ENCODE data around the gene TSEN2. TPM values are rescaled to one million over a fixed set of nuclear protein-coding genes. Genes with fewer than 3 reads are reported as not detected.
A peak's percentile ranks its signal among the peaks of the same experiment; 100 is the strongest.

The TSEN2 gene
- total RNA-seq, 1 donor from 2014 or later = 33.3 TPM

DNA sequence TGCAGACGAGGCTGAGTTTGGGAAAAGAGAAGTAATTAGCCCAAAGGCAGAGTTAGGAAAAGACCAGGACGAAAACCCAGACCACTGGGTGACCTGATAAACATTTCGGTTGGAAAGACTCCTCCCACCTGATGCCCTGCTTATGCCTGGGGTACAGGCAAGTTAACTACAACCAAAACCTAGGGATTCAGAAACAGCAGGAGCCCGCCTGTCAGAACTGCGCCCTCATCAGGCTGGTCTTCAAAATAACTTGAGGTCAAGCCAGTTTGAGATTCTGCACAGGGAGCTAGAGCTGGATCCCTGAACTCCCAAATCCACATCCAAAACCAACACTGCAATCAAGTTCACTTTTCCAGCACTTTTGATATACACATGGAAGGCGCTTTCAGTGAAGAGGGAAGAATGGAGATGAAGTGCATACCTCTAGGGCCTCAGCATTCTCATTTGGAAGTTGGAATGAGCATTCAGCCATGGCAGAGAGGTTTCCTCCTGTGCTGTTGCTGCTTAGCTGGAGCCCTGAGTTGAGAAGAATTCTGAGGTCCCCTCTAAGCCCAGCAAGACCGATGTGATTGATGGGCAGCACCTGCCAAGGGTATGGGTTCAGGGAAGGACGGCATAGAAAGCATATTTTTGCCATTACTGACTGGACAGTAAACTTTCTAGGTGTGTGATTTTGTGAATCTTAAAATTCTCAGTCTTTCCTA, 11.6 kb downstream of the TSEN2 start:
- Mint-ChIP-seq H3K4me1 (ENCODE audit: low read depth) (no peaks in the 10 kb centered on the region), H3K36me3 (ENCODE audit: insufficient read depth) (peaks cover 22% of the 10 kb centered on the region)
- TF ChIP-seq, protein P1, sequence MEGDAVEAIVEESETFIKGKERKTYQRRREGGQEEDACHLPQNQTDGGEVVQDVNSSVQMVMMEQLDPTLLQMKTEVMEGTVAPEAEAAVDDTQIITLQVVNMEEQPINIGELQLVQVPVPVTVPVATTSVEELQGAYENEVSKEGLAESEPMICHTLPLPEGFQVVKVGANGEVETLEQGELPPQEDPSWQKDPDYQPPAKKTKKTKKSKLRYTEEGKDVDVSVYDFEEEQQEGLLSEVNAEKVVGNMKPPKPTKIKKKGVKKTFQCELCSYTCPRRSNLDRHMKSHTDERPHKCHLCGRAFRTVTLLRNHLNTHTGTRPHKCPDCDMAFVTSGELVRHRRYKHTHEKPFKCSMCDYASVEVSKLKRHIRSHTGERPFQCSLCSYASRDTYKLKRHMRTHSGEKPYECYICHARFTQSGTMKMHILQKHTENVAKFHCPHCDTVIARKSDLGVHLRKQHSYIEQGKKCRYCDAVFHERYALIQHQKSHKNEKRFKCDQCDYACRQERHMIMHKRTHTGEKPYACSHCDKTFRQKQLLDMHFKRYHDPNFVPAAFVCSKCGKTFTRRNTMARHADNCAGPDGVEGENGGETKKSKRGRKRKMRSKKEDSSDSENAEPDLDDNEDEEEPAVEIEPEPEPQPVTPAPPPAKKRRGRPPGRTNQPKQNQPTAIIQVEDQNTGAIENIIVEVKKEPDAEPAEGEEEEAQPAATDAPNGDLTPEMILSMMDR (IDR thresholded peaks at IDR 0.05; ENCODE audit: unreplicated experiment) = peak; percentile 32

DNA sequence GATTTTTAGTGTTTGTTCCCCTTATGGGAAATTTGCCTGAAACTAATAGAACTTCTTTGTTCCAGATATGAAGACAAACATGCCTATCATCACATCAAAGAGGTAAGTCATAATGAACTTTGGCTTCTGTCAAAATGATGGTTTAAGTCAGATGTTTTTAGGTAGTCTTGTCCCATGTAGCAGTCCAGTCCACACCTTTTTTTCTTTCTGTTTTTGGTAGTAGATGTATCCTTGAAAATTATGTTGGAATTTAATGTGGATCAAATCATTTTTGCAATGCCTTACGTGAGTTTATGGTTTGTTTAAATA, 12.1 kb downstream of the TSEN2 start:
- H3K4me3 Mint-ChIP-seq (ENCODE audit: low read depth) = no peak overlapping the region
- no peak overlapping the region for H3K27ac Mint-ChIP-seq
- H3K4me1 Mint-ChIP-seq (ENCODE audit: low read depth) = no peaks in the 10 kb centered on the region
- TF ChIP-seq, protein P1 (IDR thresholded peaks at IDR 0.05; ENCODE audit: unreplicated experiment) = no peak
- H3K9me3 Mint-ChIP-seq (ENCODE audit: low read depth) = no peaks in the 10 kb centered on the region
- H3K27me3 Mint-ChIP-seq = no peaks in the 10 kb centered on the region
- peaks cover 20% of the 10 kb centered on the region for H3K36me3 Mint-ChIP-seq (ENCODE audit: insufficient read depth)
- no peak for DNase-seq (ENCODE audit: low spot score, unreplicated experiment)

More for the DNA sequence above, 11.6 kb downstream of the TSEN2 start:
- Mint-ChIP-seq H3K27ac (no peak overlapping the region), H3K27me3 (no peaks in the 10 kb centered on the region), H3K9me3 (ENCODE audit: low read depth) (no peaks in the 10 kb centered on the region), H3K4me3 (ENCODE audit: low read depth) (no peak overlapping the region)
- DNase-seq (ENCODE audit: low spot score, unreplicated experiment) = no peak

DNA sequence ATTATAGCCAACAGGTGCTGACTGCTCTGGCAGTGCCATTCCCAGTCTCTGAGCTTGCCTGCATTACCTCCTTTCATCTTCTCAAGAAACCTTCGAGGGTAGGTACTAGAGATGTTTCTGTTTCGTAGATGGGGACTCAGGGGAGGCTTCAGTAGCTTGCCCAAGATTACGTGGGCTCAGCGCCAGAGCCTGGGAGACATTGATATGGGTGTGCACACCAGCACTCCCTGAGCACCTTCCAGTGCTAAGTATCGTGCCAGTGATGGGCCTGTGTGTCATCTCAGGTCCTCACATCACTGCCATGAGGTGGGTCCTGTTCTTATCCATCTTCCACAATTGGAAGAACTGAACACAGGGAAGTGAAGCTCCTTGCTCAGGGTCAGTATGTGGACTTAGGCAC, 15.2 kb downstream of the TSEN2 start:
- no peak for DNase-seq (ENCODE audit: low spot score, unreplicated experiment)
- H3K36me3 Mint-ChIP-seq (ENCODE audit: insufficient read depth) = peaks cover 24% of the 10 kb centered on the region
- no peaks in the 10 kb centered on the region for H3K27me3 Mint-ChIP-seq

DNA sequence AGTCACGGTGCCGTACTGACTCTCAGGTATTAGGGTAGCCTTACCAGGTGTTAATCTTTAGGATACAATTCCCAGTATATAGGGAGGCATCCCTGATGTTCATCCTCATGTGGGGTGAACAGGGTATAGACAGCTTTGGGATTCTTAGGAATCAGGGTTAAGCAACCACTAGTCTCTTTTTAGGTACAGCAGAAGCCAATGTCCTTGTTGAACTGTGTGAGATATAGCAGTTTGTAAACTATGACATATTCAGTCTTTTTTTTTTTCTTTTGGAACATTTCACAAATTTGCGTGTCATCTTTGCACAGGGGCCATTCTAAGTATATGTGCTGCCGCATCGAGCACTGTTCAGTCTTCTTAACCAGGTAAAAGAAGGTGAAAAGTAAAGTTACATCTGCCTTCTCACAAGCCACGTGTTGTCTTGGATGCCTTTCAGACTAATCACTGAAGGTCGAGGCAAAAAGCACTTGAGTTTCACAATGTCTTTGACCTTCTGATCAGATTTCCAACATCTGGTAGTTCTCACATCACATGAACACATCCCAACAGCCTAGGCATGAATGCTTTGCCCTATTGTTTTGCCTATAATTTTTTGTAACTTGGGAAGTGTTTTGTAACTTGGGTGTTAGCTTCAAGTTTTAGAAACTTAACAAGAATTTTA, 17.2 kb downstream of the TSEN2 start:
- no peak for DNase-seq (ENCODE audit: low spot score, unreplicated experiment)
- no peaks in the 10 kb centered on the region for H3K9me3 Mint-ChIP-seq (ENCODE audit: low read depth)
- no peaks in the 10 kb centered on the region for H3K4me1 Mint-ChIP-seq (ENCODE audit: low read depth)
- H3K4me3 Mint-ChIP-seq (ENCODE audit: low read depth) = no peak overlapping the region
- H3K27me3 Mint-ChIP-seq = no peaks in the 10 kb centered on the region
- peaks cover 30% of the 10 kb centered on the region for H3K36me3 Mint-ChIP-seq (ENCODE audit: insufficient read depth)
- H3K27ac Mint-ChIP-seq = no peak overlapping the region
- TF ChIP-seq, protein P1 (IDR thresholded peaks at IDR 0.05; ENCODE audit: unreplicated experiment) = no peak

More for the DNA sequence above, 15.2 kb downstream of the TSEN2 start:
- no peaks in the 10 kb centered on the region for H3K9me3 Mint-ChIP-seq (ENCODE audit: low read depth)
- TF ChIP-seq, protein P1 (IDR thresholded peaks at IDR 0.05; ENCODE audit: unreplicated experiment) = no peak
- H3K4me3 Mint-ChIP-seq (ENCODE audit: low read depth) = no peak overlapping the region
- H3K4me1 Mint-ChIP-seq (ENCODE audit: low read depth) = no peaks in the 10 kb centered on the region
- H3K27ac Mint-ChIP-seq = no peak overlapping the region

DNA sequence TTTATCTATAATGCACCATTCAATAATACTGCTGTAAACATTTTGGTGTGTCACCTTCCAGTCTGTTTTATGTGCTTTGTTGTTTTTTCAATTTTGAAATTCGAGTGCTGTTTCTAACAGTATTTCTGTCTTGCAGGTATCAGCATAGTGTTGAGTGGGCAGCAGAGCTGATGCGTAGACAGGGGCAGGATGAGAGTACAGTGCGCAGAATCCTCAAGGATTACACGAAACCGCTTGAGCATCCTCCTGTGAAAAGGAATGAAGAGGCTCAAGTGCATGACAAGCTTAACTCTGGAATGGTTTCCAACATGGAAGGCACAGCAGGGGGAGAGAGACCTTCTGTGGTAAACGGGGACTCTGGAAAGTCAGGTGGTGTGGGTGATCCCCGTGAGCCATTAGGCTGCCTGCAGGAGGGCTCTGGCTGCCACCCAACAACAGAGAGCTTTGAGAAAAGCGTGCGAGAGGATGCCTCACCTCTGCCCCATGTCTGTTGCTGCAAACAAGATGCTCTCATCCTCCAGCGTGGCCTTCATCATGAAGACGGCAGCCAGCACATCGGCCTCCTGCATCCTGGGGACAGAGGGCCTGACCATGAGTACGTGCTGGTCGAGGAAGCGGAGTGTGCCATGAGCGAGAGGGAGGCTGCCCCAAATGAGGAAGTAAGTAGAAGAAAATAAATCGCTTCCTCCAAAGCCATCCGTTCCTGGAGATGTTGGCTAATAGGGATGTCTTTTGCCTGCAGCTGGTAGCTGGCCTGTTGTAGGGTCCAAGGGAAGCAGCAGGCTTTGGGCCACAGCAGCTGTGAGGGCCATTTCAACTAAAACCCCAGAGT, 19.1 kb downstream of the TSEN2 start:
- Mint-ChIP-seq H3K27ac (no peak overlapping the region), H3K4me3 (ENCODE audit: low read depth) (no peak overlapping the region), H3K36me3 (ENCODE audit: insufficient read depth) (peaks cover 30% of the 10 kb centered on the region), H3K27me3 (no peaks in the 10 kb centered on the region), H3K9me3 (ENCODE audit: low read depth) (no peaks in the 10 kb centered on the region), H3K4me1 (ENCODE audit: low read depth) (no peaks in the 10 kb centered on the region)
- no peak for DNase-seq (ENCODE audit: low spot score, unreplicated experiment)
- TF ChIP-seq, protein P1 (IDR thresholded peaks at IDR 0.05; ENCODE audit: unreplicated experiment) = no peak
